ENCODE measurements around the gene EBPL. TPM values are rescaled to one million over a fixed set of nuclear protein-coding genes. Genes with fewer than 3 reads are reported as not detected.
A peak's percentile ranks its signal among the peaks of the same experiment; 100 is the strongest.
"Not testable (repeated sequence)": the region's sequence is repeated elsewhere in the genome, so short reads cannot be mapped to it uniquely, and the experiment has no call there.

The EBPL gene
- 10 to 100 TPM; 20.9 to 32.0 (median 23.9) TPM for polyA plus RNA-seq (ENCODE audit: insufficient read length in 10 of 10)
- long read RNA-seq, donor 1, transcript EBPL-201 (4 exons, 914 nt): major isoform, 21 of 34 reads
- long read RNA-seq, donor 1, transcript EBPL-203 (2 exons, 579 nt): minor isoform, 7 of 34 reads
- long read RNA-seq, donor 1, partial matches to known transcripts: 0 of 34 reads
- long read RNA-seq, donor 1, other reads (novel, unspliced or antisense): 0 of 34 reads
- long read RNA-seq, donor 2, transcript EBPL-201 (4 exons, 914 nt): minor isoform, 5 of 20 reads
- long read RNA-seq, donor 2, transcript EBPL-206 (3 exons, 810 nt): major isoform, 10 of 20 reads
- long read RNA-seq, donor 2, partial matches to known transcripts: 0 of 20 reads
- long read RNA-seq, donor 2, other reads (novel, unspliced or antisense): 0 of 20 reads
- long read RNA-seq, donor 3: 0 reads
- long read RNA-seq, donor 4, transcript EBPL-203 (2 exons, 579 nt): minor isoform, 8 of 37 reads
- long read RNA-seq, donor 4, transcript EBPL-201 (4 exons, 914 nt): major isoform, 15 of 37 reads
- long read RNA-seq, donor 4, transcript EBPL-206 (3 exons, 810 nt): minor isoform, 13 of 37 reads
- long read RNA-seq, donor 4, partial matches to known transcripts: 0 of 37 reads
- long read RNA-seq, donor 4, other reads (novel, unspliced or antisense): 0 of 37 reads
- long read RNA-seq, donor 5, transcript EBPL-203 (2 exons, 579 nt): minor isoform, 6 of 36 reads
- long read RNA-seq, donor 5, transcript EBPL-201 (4 exons, 914 nt): major isoform, 20 of 36 reads
- long read RNA-seq, donor 5, transcript EBPL-206 (3 exons, 810 nt): minor isoform, 7 of 36 reads
- long read RNA-seq, donor 5, partial matches to known transcripts: 0 of 36 reads
- long read RNA-seq, donor 5, other reads (novel, unspliced or antisense): 0 of 36 reads
- long read RNA-seq, donor 6, transcript EBPL-203 (2 exons, 579 nt): minor isoform, 8 of 32 reads
- long read RNA-seq, donor 6, transcript EBPL-201 (4 exons, 914 nt): major isoform, 14 of 32 reads
- long read RNA-seq, donor 6, transcript EBPL-206 (3 exons, 810 nt): minor isoform, 7 of 32 reads
- long read RNA-seq, donor 6, partial matches to known transcripts: 0 of 32 reads
- long read RNA-seq, donor 6, other reads (novel, unspliced or antisense): 0 of 32 reads
- long read RNA-seq, donor 7, transcript EBPL-206 (3 exons, 810 nt): minor isoform, 9 of 34 reads
- long read RNA-seq, donor 7, transcript EBPL-203 (2 exons, 579 nt): major isoform, 14 of 34 reads
- long read RNA-seq, donor 7, transcript EBPL-201 (4 exons, 914 nt): minor isoform, 10 of 34 reads
- long read RNA-seq, donor 7, partial matches to known transcripts: 0 of 34 reads
- long read RNA-seq, donor 7, other reads (novel, unspliced or antisense): 0 of 34 reads
- long read RNA-seq, donor 8, transcript EBPL-201 (4 exons, 914 nt): major isoform, 18 of 35 reads
- long read RNA-seq, donor 8, transcript EBPL-206 (3 exons, 810 nt): minor isoform, 5 of 35 reads
- long read RNA-seq, donor 8, partial matches to known transcripts: 5 of 35 reads
- long read RNA-seq, donor 8, other reads (novel, unspliced or antisense): 0 of 35 reads
- long read RNA-seq, donor 9, partial matches to known transcripts: 0 of 5 reads
- long read RNA-seq, donor 9, other reads (novel, unspliced or antisense): 0 of 5 reads

- peak; percentile 87 to 96 (median 92) for DNase-seq
These were observed at the start of gene EBPL for GRCh38 chr13:49690995-49691784. TSS of gene EBPL (minus strand) at chr13:49691486. CDS start at chr13:49691424, 62 bp downstream.

- no peak for DNase-seq
These were observed 49.6 kb upstream of the EBPL start for GRCh38 chr13:49740870-49741269.

GRCh38 chr13:49739498-49740187 lies 48.4 kb upstream of the EBPL start:
- no peak for DNase-seq

- DNase-seq: no peak
These were observed 42.1 kb upstream of the EBPL start for GRCh38 chr13:49733181-49733951.

- peak in 1 of 3 donors; percentile 50 for DNase-seq
These were observed 40.5 kb upstream of the EBPL start for GRCh38 chr13:49731766-49732165.

GRCh38 chr13:49716615-49717014 lies 25.3 kb upstream of the EBPL start:
- no peak for DNase-seq

GRCh38 chr13:49714757-49715156 lies 23.5 kb upstream of the EBPL start:
- DNase-seq: no peak

- DNase-seq: no peak
These were observed 20.1 kb upstream of the EBPL start for GRCh38 chr13:49711218-49711863.

GRCh38 chr13:49704264-49704663 lies 13.0 kb upstream of the EBPL start:
- not testable (repeated sequence) for DNase-seq

- DNase-seq: no peak
These were observed 10.2 kb upstream of the EBPL start for GRCh38 chr13:49701491-49701890.

- no peak for DNase-seq
These were observed 6.2 kb upstream of the EBPL start for GRCh38 chr13:49697468-49697867.

GRCh38 chr13:49694446-49694845 lies 3.2 kb upstream of the EBPL start:
- no peak for DNase-seq

- no peak for DNase-seq
These were observed 2.6 kb upstream of the EBPL start for GRCh38 chr13:49693877-49694276.

- DNase-seq: peak in 1 of 3 donors; percentile 3
These were observed 2.0 kb upstream of the EBPL start for GRCh38 chr13:49693191-49693733.

- DNase-seq: peak; percentile 7 to 25 (median 12)
These were observed 922 bp downstream of the EBPL start for GRCh38 chr13:49690133-49690994.

- no peak for DNase-seq
These were observed 7.8 kb downstream of the EBPL start for GRCh38 chr13:49683489-49683888.

Measured in muscle of back (tissue), 13 donors.